ENCODE measurements around the gene GASK1A.

The GASK1A gene

GRCh38 chr3:43001094-43001553 is 22.0 kb downstream of the GASK1A start:
- DNase-seq (ENCODE audit: low read depth) = peak; percentile 96
- H3K4me3 ChIP-seq (ENCODE audit: low read length) = no peak overlapping the region
- TF ChIP-seq CTCF (conservative IDR thresholded peaks at IDR 0.05; ENCODE audit: low read length) = no peak

GRCh38 chr3:43001556-43002121 is 22.5 kb downstream of the GASK1A start:
- H3K4me3 ChIP-seq (ENCODE audit: low read length) = no peak overlapping the region
- no peak for TF ChIP-seq CTCF (conservative IDR thresholded peaks at IDR 0.05; ENCODE audit: low read length)
- no peak for DNase-seq (ENCODE audit: low read depth)

GRCh38 chr3:43004282-43004681 is 25.2 kb downstream of the GASK1A start:
- H3K4me3 ChIP-seq (ENCODE audit: low read length) = no peak overlapping the region
- no peak for TF ChIP-seq CTCF (conservative IDR thresholded peaks at IDR 0.05; ENCODE audit: low read length)
- peak; percentile 41 for DNase-seq (ENCODE audit: low read depth)

GRCh38 chr3:43005253-43005652 is 26.1 kb downstream of the GASK1A start:
- DNase-seq (ENCODE audit: low read depth) = no peak
- TF ChIP-seq CTCF (conservative IDR thresholded peaks at IDR 0.05; ENCODE audit: low read length) = no peak
- no peak overlapping the region for H3K4me3 ChIP-seq (ENCODE audit: low read length)

GRCh38 chr3:43005981-43006380 is 26.9 kb downstream of the GASK1A start:
- TF ChIP-seq CTCF (conservative IDR thresholded peaks at IDR 0.05; ENCODE audit: low read length) = no peak
- H3K4me3 ChIP-seq (ENCODE audit: low read length) = no peak overlapping the region
- DNase-seq (ENCODE audit: low read depth) = no peak

GRCh38 chr3:43006825-43007224 is 27.7 kb downstream of the GASK1A start:
- no peak for DNase-seq (ENCODE audit: low read depth)
- TF ChIP-seq CTCF (conservative IDR thresholded peaks at IDR 0.05; ENCODE audit: low read length) = no peak
- no peak overlapping the region for H3K4me3 ChIP-seq (ENCODE audit: low read length)

GRCh38 chr3:43009547-43009946 is 30.4 kb downstream of the GASK1A start:
- H3K4me3 ChIP-seq (ENCODE audit: low read length) = no peak overlapping the region
- no peak for TF ChIP-seq CTCF (conservative IDR thresholded peaks at IDR 0.05; ENCODE audit: low read length)
- DNase-seq (ENCODE audit: low read depth) = no peak
